SK-N-MC (cell line): Measurements from ENCODE around the gene ZFHX2.

Experiments used
- DNase-seq: peaks from one replicate; pipeline ENCODE4 v3.0.0-alpha.2; 2011; ENCODE audit warnings: low read depth, low spot score
- H3K27ac ChIP-seq: fragments of 200-600 bp; sonication (generic); 2 replicates; pipeline ENCODE4 v1.5.1; 2016; ENCODE audit warnings: mixed run types
- H3K36me3 ChIP-seq: fragments of 200-600 bp; sonication (generic); 2 replicates; pipeline ENCODE4 v1.6.1; 2017; ENCODE audit warnings: antibody characterized with exemption, low read length, mixed read lengths; ENCODE audit not compliant: insufficient read depth
- H3K4me3 ChIP-seq: fragments of 200-600 bp; sonication (generic); 2 replicates; pipeline ENCODE4 v1.5.1; 2016
- H3K9ac ChIP-seq: fragments of 200-600 bp; sonication (generic); 2 replicates; pipeline ENCODE4 v1.8.0; 2017; ENCODE audit warnings: mixed run types, mixed read lengths; ENCODE audit not compliant: insufficient read length
- H3K9me3 ChIP-seq: fragments of 200-600 bp; sonication (generic); 2 replicates; pipeline ENCODE4 v1.6.1; 2017; ENCODE audit warnings: low read depth, mild to moderate bottlenecking, antibody characterized with exemption, low read length, moderate library complexity, mixed read lengths
- EZH2 ChIP-seq: fragments of 200-600 bp; sonication (generic); IDR thresholded peaks from one replicate; pipeline ENCODE4 v1.6.1; 2017; ENCODE audit warnings: antibody characterized with exemption
- FOXP2 ChIP-seq: optimal IDR thresholded peaks from 2 replicates; pipeline ENCODE3; 2011; ENCODE audit warnings: mild to moderate bottlenecking, moderate library complexity; ENCODE audit not compliant: insufficient read depth; ENCODE audit errors: extremely low read length, control extremely low read depth
- POLR2AphosphoS5 ChIP-seq: IDR thresholded peaks from 2 replicates; pipeline ENCODE4 v1.6.1; 2012; ENCODE audit warnings: mild to moderate bottlenecking, low read depth, low read length, borderline replicate concordance

The ZFHX2 gene

DNA sequence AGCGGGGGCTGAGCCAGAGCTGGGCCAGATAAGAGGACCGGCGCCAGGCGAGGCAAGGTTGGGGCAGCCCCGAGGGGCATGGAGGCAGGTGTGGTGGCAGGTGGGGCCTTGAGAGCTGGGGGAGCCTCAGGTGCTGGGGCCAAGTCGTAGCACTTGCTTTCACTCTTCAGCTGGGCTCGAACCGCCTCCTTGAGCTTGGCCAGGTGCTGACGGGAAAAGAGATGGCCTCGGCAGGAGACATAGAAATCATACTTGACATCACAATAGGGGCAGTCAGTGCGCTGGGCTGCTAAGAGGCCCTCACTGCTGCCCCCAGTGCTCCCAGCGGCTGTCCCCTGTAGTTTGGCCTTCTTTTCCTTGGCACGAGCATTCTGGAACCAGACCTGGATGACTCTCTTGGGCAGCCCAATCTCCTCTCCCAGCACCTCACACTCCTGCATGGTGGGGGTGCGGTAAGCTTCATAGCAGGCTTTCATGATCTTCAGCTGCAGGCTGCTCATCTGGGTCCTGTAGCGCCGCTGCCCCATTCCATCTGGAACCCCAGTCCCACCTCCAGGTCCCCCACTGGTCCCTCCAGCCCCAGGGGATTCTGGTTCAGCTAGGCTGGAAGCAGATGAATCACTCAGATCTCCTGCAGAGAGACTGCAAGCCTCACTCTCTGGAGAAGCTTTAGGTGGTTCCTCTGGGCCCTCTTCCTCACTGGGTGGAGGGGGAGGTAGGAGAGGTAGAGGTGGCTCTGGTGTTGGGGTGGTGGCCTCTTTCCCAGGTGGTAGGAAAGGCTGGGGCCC, 28.1 kb downstream of the ZFHX2 start:
- no peaks in the 10 kb centered on the region for H3K9me3 ChIP-seq
- TF ChIP-seq FOXP2: no peak
- no peak for TF ChIP-seq POLR2AphosphoS5
- no peak for TF ChIP-seq EZH2
- H3K36me3 ChIP-seq: no peaks in the 10 kb centered on the region
- no peak overlapping the region for H3K27ac ChIP-seq
- no peak overlapping the region for H3K4me3 ChIP-seq
- H3K9ac ChIP-seq: no peak overlapping the region
- DNase-seq: no peak

- H3K36me3 ChIP-seq: no peaks in the 10 kb centered on the region
- DNase-seq: no peak
Measured at GRCh38 chr14:23522643-23523198, 28.8 kb downstream of the ZFHX2 start.

GRCh38 chr14:23521785-23522640, 29.6 kb downstream of the ZFHX2 start:
- no peak for DNase-seq
- Histone ChIP-seq H3K36me3 (no peaks in the 10 kb centered on the region), H3K27ac (no peak overlapping the region), H3K4me3 (no peak overlapping the region), H3K9me3 (no peaks in the 10 kb centered on the region), H3K9ac (no peak overlapping the region)
- no peak for TF ChIP-seq POLR2AphosphoS5
- TF ChIP-seq FOXP2: no peak
- no peak for TF ChIP-seq EZH2

More at GRCh38 chr14:23522643-23523198, 28.8 kb downstream of the ZFHX2 start:
- TF ChIP-seq POLR2AphosphoS5 (no peak), FOXP2 (no peak), EZH2 (no peak)
- no peaks in the 10 kb centered on the region for H3K9me3 ChIP-seq
- no peak overlapping the region for H3K9ac ChIP-seq
- H3K4me3 ChIP-seq: no peak overlapping the region
- H3K27ac ChIP-seq: no peak overlapping the region

DNA sequence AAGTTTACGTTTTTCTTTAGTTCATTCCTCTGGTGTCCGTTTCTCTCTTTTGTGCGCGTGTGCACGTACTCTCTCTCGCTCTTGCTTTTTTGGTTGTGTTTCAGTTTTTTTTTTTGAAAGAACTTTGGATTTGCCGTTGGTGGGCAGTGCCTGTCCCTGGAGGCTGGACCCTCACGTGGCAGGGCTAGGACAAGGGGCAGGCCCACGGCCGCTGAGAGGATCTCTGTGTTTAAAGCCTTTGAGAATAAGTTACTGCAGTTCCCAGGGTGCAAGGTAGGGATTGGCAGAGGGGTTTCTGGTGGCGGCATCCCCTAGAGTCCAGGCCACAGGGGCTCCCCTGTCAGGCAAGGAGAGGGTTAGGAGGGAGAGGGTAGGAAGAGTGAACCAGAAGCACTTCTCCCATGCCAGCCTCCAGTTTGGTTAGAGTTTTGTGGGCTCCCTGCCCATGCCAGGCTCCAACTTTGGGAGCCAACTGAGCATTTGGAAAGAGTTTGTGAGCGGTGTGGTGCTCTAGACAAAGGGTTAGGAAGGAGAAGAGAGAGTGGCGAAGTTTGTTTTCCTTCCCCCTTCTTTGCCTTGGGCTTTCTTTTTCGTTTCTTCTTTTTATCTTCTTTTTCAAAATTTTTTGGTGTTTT, 30.5 kb downstream of the ZFHX2 start:
- Histone ChIP-seq H3K9me3 (no peaks in the 10 kb centered on the region), H3K4me3 (no peak overlapping the region), H3K9ac (no peak overlapping the region), H3K36me3 (no peaks in the 10 kb centered on the region), H3K27ac (no peak overlapping the region)
- DNase-seq: no peak
- no peak for TF ChIP-seq EZH2
- no peak for TF ChIP-seq FOXP2
- TF ChIP-seq POLR2AphosphoS5: no peak

GRCh38 chr14:23518709-23519108, 32.9 kb downstream of the ZFHX2 start:
- DNase-seq: no peak
- no peaks in the 10 kb centered on the region for H3K9me3 ChIP-seq
- no peak overlapping the region for H3K9ac ChIP-seq
- TF ChIP-seq POLR2AphosphoS5: no peak
- TF ChIP-seq EZH2: no peak
- no peak for TF ChIP-seq FOXP2
- no peak overlapping the region for H3K4me3 ChIP-seq
- H3K36me3 ChIP-seq: no peaks in the 10 kb centered on the region
- no peak overlapping the region for H3K27ac ChIP-seq

GRCh38 chr14:23517650-23518326, 33.8 kb downstream of the ZFHX2 start:
- Histone ChIP-seq H3K36me3 (no peaks in the 10 kb centered on the region), H3K4me3 (no peak overlapping the region), H3K27ac (no peak overlapping the region), H3K9me3 (no peaks in the 10 kb centered on the region), H3K9ac (no peak overlapping the region)
- TF ChIP-seq FOXP2: no peak
- no peak for TF ChIP-seq EZH2
- TF ChIP-seq POLR2AphosphoS5: no peak
- no peak for DNase-seq

DNA sequence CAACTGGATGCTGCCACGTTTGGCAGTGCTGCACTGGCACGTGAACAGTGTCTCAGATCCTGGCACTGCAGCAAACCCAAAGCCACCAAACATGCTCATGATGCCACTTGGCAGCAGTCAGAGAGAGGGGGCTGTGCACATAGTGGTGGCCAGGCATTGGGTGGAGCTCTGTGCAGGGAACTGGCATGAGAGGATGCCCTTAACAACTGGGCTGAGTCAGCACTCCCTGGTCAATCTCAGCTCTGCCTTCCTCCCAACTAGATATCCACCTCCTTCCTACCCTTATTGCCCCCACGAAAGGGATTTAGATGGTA, 37.0 kb downstream of the ZFHX2 start:
- Histone ChIP-seq H3K9me3 (no peaks in the 10 kb centered on the region), H3K27ac (no peak overlapping the region), H3K36me3 (no peaks in the 10 kb centered on the region), H3K9ac (no peak overlapping the region), H3K4me3 (no peak overlapping the region)
- TF ChIP-seq POLR2AphosphoS5 (no peak), EZH2 (no peak), FOXP2 (no peak)
- no peak for DNase-seq
